ENCODE measurements around the gene AIG1. TPM values are rescaled to one million over a fixed set of nuclear protein-coding genes. Genes with fewer than 3 reads are reported as not detected.

AIG1 gene
- total and polyA plus RNA-seq, 2 of the 13 experiments (the other 11 are each of a cell fraction or from before 2014, with no cell fraction given), result 115 to 197 TPM

GRCh38 chr6:143232849-143233248 is 172.2 kb downstream of the AIG1 start (continued):
- TF ChIP-seq STAT5B (CRISPR knock-in tag; IDR thresholded peaks at IDR 0.05) (no peak), ZNF407 (CRISPR knock-in tag; IDR thresholded peaks at IDR 0.05; ENCODE audit: not compliant biosample characterization) (peak; percentile 43), ZBTB44 (CRISPR knock-in tag; IDR thresholded peaks at IDR 0.05) (no peak), NRL (CRISPR knock-in tag; IDR thresholded peaks at IDR 0.05; ENCODE audit: borderline replicate concordance) (no peak), ZNF704 (CRISPR knock-in tag; IDR thresholded peaks at IDR 0.05; ENCODE audit: borderline replicate concordance) (no peak), STAG1 (CRISPR knock-in tag; IDR thresholded peaks at IDR 0.05) (peak; percentile 87), PRDM4 (CRISPR knock-in tag; IDR thresholded peaks at IDR 0.05; ENCODE audit: borderline replicate concordance) (no peak), SMC3 (IDR thresholded peaks at IDR 0.05; ENCODE audit: low read length) (peak; percentile 97), ZNF10 (CRISPR knock-in tag; IDR thresholded peaks at IDR 0.05; ENCODE audit: borderline replicate concordance, low read depth) (no peak), DDIT3 (CRISPR knock-in tag; IDR thresholded peaks at IDR 0.05) (no peak), BCL3 (CRISPR knock-in tag; IDR thresholded peaks at IDR 0.05) (no peak), SRSF4 (IDR thresholded peaks at IDR 0.05; ENCODE audit: low read depth, low read length, poor library complexity, severe bottlenecking) (no peak), CBX2 (IDR thresholded peaks at IDR 0.05; ENCODE audit: low read depth, low read length) (no peak), CBX2 (CRISPR knock-in tag; IDR thresholded peaks at IDR 0.05; ENCODE audit: low read depth) (no peak)

Measured in HepG2 (cell line).